SK-N-SH (cell line): ENCODE data around the gene CREB5.
A peak's percentile ranks its signal among the peaks of the same experiment; 100 is the strongest.

ENCODE experiments used
- CHD2 ChIP-seq: fragments of 150-350 bp; IDR thresholded peaks from 2 replicates; pipeline ENCODE4 v1.6.1; 2018; ENCODE audit warnings: low read length; ENCODE audit not compliant: partially characterized antibody
- EP300 ChIP-seq, 2 experiments: IDR thresholded peaks; 2 replicates each; pipeline versions ENCODE4 v1.4.0 to v1.6.1; 2012; ENCODE audit warnings: borderline replicate concordance in 1 of 2, low read depth in 1 of 2, low read length in 1 of 2
- JUND ChIP-seq: IDR thresholded peaks from 2 replicates; pipeline ENCODE4 v1.4.0; 2012
- NFIC ChIP-seq: IDR thresholded peaks from 2 replicates; pipeline ENCODE4 v1.4.0; 2012; ENCODE audit warnings: borderline replicate concordance
- NRF1 ChIP-seq: IDR thresholded peaks from 2 replicates; pipeline ENCODE4 v1.6.1; 2012; ENCODE audit warnings: low read depth, mild to moderate bottlenecking, low read length
- RFX5 ChIP-seq: IDR thresholded peaks from 2 replicates; pipeline ENCODE4 v1.6.1; 2012; ENCODE audit warnings: mild to moderate bottlenecking, improper control_type of control experiment, low read length
- TAF1 ChIP-seq: IDR thresholded peaks from 2 replicates; pipeline ENCODE4 v1.6.1; 2012; ENCODE audit warnings: low read depth, mild to moderate bottlenecking, low read length, moderate library complexity, borderline replicate concordance
- TCF12 ChIP-seq: IDR thresholded peaks from 2 replicates; pipeline ENCODE4 v1.4.0; 2012
- YY1 ChIP-seq: IDR thresholded peaks from 2 replicates; pipeline ENCODE4 v1.4.0; 2012; ENCODE audit warnings: low read depth, mild to moderate bottlenecking
- TF ChIP-seq, protein P1 (sequence below): fragments of 200-600 bp; sonication (generic); IDR thresholded peaks from 2 replicates; pipeline ENCODE4 v1.6.1; 2017; ENCODE audit warnings: antibody characterized with exemption, mild to moderate bottlenecking, moderate library complexity
- TF ChIP-seq, protein P2 (sequence below): IDR thresholded peaks from 2 replicates; pipeline ENCODE4; 2012
- TF ChIP-seq, protein P3 (sequence below): IDR thresholded peaks from 2 replicates; pipeline ENCODE4 v1.4.0; 2012; ENCODE audit warnings: low read depth

DNA sequence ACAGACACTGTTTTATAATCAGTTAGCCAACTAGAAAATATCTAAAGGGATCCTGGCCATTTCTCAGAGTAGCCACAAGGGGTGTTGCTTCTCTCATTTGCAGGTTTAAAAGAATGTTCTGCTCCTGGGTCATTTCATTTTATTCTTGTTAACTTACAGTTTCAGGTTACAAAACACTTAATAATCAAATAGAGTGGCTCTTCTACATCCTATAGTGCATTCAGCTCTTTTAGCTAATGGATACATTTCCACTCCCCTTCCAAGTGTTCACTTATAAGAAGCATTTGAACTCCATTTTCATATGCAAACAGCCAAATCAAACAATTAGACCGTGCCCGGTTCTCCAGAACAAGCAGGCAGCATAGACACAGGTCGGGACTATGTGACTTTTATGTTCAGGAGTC lies 428.3 kb downstream of the CREB5 start:
- TF ChIP-seq JUND (no peak), RFX5 (no peak), TCF12 (no peak), NFIC (no peak), EP300 (IDR thresholded peaks at IDR 0.05; ENCODE audit: borderline replicate concordance in 1 of 2, low read depth in 1 of 2, low read length in 1 of 2) (no peak), YY1 (no peak), NRF1 (no peak), TAF1 (no peak), CHD2 (no peak)
- TF ChIP-seq, protein P1, sequence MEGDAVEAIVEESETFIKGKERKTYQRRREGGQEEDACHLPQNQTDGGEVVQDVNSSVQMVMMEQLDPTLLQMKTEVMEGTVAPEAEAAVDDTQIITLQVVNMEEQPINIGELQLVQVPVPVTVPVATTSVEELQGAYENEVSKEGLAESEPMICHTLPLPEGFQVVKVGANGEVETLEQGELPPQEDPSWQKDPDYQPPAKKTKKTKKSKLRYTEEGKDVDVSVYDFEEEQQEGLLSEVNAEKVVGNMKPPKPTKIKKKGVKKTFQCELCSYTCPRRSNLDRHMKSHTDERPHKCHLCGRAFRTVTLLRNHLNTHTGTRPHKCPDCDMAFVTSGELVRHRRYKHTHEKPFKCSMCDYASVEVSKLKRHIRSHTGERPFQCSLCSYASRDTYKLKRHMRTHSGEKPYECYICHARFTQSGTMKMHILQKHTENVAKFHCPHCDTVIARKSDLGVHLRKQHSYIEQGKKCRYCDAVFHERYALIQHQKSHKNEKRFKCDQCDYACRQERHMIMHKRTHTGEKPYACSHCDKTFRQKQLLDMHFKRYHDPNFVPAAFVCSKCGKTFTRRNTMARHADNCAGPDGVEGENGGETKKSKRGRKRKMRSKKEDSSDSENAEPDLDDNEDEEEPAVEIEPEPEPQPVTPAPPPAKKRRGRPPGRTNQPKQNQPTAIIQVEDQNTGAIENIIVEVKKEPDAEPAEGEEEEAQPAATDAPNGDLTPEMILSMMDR, result peak; percentile 59
- TF ChIP-seq, protein P2, sequence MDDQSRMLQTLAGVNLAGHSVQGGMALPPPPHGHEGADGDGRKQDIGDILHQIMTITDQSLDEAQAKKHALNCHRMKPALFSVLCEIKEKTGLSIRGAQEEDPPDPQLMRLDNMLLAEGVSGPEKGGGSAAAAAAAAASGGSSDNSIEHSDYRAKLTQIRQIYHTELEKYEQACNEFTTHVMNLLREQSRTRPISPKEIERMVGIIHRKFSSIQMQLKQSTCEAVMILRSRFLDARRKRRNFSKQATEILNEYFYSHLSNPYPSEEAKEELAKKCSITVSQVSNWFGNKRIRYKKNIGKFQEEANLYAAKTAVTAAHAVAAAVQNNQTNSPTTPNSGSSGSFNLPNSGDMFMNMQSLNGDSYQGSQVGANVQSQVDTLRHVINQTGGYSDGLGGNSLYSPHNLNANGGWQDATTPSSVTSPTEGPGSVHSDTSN, result no peak
- TF ChIP-seq, protein P3, sequence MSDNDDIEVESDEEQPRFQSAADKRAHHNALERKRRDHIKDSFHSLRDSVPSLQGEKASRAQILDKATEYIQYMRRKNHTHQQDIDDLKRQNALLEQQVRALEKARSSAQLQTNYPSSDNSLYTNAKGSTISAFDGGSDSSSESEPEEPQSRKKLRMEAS, result no peak
